ENCODE results near the gene CABLES2. TPM values are rescaled to one million over a fixed set of nuclear protein-coding genes. Genes with fewer than 3 reads are reported as not detected.

CABLES2 gene
- total RNA-seq, 1 donor from 2014 or later = 4.1 TPM

DNA sequence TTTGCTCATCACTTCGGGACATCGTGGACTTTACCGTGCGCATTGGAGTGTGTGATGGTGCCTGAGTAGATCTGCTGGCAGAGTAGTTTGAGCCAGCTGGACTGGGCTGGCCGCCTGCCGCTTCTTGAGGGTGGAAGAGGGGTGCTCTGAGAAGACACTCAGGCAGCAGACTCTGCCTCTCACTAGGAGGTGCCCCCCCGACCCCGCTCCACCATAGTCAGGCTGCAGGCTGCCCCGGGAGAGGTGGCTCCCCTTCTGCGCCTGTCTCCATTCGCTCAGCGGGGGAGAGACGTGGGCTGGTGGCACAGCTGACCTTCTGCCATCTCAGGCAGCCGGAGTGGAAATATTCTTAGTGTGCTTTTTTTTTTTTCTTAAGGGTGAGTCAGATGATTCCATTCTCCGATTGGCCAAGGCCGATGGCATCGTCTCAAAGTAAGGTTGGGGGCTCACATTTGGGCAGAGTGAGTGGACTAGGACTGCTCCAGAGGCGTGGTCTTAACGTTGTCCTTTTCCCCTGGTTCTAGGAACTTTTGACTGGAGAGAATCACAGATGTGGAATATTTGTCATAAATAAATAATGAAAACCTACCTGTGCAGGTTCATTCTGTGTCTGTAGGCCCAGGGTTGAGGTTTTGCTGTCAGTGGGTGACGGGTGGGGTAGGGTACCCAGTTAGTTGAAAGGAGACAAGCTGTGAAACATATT lies 19.0 kb downstream of the CABLES2 start:
- TF ChIP-seq, protein P1, sequence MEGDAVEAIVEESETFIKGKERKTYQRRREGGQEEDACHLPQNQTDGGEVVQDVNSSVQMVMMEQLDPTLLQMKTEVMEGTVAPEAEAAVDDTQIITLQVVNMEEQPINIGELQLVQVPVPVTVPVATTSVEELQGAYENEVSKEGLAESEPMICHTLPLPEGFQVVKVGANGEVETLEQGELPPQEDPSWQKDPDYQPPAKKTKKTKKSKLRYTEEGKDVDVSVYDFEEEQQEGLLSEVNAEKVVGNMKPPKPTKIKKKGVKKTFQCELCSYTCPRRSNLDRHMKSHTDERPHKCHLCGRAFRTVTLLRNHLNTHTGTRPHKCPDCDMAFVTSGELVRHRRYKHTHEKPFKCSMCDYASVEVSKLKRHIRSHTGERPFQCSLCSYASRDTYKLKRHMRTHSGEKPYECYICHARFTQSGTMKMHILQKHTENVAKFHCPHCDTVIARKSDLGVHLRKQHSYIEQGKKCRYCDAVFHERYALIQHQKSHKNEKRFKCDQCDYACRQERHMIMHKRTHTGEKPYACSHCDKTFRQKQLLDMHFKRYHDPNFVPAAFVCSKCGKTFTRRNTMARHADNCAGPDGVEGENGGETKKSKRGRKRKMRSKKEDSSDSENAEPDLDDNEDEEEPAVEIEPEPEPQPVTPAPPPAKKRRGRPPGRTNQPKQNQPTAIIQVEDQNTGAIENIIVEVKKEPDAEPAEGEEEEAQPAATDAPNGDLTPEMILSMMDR (IDR thresholded peaks at IDR 0.05) = no peak
- no peaks in the 10 kb centered on the region for H3K9me3 ChIP-seq
- H3K27me3 ChIP-seq = no peaks in the 10 kb centered on the region
- H3K36me3 ChIP-seq = peaks cover 29% of the 10 kb centered on the region
- H3K27ac ChIP-seq = no peak overlapping the region
- DNase-seq (no peak), ATAC-seq (no peak)
- H3K4me3 ChIP-seq = peak overlapping the region; percentile 100
- peaks cover 9% of the 10 kb centered on the region for H3K4me1 ChIP-seq
- intact Hi-C loops (cut with DNase I) = no loop called here

DNA sequence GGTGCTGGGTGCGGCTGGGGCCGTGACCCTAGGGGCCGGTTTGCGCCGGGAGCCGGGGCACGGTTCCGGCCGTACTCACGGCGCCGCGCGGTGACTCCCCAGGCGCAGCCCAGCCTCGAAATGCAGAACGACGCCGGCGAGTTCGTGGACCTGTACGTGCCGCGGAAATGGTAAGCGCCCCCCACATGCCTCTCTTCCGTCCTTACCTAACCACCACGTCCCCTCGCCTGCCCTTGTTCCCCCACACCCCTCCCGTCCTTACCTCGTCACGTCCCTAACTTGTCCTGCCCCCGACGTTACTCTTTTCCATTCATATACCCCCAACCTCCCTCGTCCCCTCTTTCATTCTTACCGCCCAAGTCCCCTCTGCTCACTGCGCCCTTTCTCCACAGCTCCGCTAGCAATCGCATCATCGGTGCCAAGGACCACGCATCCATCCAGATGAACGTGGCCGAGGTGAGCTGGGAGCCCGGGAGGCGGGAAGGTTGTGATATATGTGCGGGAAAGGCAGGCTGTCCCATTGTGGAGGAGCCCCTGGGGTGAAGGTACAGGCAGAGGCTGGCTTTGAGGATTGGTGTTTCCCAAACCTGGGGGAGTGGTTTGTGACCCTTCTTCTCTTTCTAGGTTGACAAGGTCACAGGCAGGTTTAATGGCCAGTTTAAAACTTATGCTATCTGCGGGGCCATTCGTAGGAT lies 19.7 kb downstream of the CABLES2 start:
- DNase-seq (no peak), ATAC-seq (no peak)
- Histone ChIP-seq H3K27ac (peak overlapping the region; percentile 97), H3K36me3 (peaks cover 29% of the 10 kb centered on the region), H3K4me1 (peaks cover 12% of the 10 kb centered on the region), H3K4me3 (peak overlapping the region; percentile 100), H3K9me3 (no peaks in the 10 kb centered on the region), H3K27me3 (no peaks in the 10 kb centered on the region)
- intact Hi-C loops (cut with DNase I) = no loop called here
- TF ChIP-seq, protein P1 (IDR thresholded peaks at IDR 0.05) = no peak

DNA sequence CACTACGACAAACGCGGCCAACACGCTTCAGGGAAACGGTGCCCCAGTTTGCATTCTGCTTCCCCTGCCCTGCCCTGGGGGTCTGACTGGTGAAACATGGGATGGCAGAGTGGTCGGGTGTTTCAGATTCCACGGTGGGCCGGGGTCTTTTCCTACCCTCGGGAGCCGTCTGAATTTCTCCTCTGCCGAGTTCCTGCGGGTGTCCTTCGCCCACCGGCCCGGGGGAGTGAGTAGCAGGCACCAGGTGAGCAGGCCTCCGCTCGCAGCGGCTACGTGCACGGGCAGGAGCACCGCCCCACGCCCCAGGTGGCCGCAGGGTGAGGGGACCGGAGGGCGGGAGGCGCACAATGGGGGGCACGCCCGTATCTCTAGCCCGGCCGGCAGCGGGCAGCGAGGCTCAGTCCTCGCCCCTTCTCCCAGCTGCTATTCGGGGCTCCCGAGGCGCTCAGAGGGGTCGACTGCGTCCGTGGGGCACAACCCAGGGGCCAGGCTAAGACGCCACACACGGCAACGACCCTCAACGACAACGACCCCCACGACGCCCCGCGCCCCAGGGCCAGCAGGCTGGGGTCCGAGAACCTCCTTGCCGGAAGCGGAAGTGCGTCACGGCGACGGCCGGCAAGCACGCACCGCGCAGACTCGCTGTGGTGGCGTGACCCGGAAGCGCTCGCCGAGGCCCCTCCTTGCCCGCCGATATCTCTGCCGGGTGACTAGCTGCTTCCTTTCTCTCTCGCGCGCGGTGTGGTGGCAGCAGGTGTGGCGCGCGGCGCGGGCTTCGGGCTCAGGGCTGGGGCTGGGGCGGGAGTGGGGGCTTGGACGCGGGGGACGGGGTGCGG lies 20.5 kb downstream of the CABLES2 start, which contains the start of gene RPS21:
Gene RPS21 (plus strand): TSS at position 721 of the 836 bp plus-strand sequence. CDS start 236 bp downstream, outside the sequence.
- ATAC-seq = peak; percentile 95
- peaks cover 29% of the 10 kb centered on the region for H3K36me3 ChIP-seq
- intact Hi-C loops (cut with DNase I) = no loop called here
- peak within 1 kb of the TSS; percentile 97 for H3K27ac ChIP-seq
- DNase-seq = peak; percentile 97
- TF ChIP-seq, protein P1 (IDR thresholded peaks at IDR 0.05) = no peak
- H3K4me3 ChIP-seq = peak within 1 kb of the TSS; percentile 100
- no peaks in the 10 kb centered on the region for H3K27me3 ChIP-seq
- no peaks in the 10 kb centered on the region for H3K9me3 ChIP-seq
- peaks cover 14% of the 10 kb centered on the region for H3K4me1 ChIP-seq

DNA sequence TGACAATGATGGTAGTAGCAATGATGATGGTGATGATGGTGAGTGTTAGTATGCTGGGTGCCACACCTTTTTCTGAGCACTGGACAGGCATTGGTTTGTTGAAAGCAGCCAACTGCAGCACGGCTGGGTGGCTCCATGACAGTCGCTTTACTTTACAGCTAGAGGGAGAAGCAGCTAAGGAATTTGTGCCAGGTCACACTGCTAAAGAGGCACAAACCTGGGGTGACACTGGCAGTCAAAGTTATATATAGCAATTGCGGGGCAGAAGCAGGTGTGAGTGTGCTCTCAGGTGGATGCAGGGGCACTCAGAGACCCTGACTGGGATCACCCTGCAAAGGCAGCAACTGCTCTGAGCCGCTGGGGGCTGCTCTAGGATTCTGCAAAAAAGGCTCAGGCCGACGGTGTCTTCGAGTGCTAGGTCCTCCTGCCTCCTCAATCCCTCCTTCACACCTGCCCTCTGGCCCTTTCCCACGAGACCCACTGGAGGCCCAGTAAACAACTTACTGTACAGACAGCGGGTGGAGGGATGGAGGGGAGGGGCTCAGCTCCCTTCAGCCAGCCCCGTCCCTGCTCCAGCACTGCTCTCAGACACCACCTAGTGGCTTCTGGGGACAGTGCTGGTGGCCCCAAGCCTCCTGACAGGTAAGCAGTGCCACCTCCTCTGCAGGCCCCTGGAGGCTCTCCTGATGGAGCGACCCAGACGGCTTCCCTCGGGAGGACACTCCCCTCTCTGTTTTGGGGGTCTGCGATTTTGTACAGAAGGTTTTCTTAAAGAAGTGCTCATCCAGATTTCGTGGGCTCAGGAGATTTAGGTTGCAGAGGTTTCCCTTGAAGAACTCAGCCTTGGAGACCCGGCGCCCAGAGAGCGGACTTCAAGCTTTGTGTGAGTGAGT lies 24.5 kb downstream of the CABLES2 start:
- TF ChIP-seq, protein P1 (IDR thresholded peaks at IDR 0.05) = peak; percentile 95
- no peak overlapping the region for H3K27ac ChIP-seq
- no peaks in the 10 kb centered on the region for H3K36me3 ChIP-seq
- H3K9me3 ChIP-seq = no peaks in the 10 kb centered on the region
- ATAC-seq (peak; percentile 83), DNase-seq (peak; percentile 88)
- intact Hi-C loops (cut with DNase I) = no loop called here
- no peak overlapping the region for H3K4me3 ChIP-seq
- H3K4me1 ChIP-seq = peaks cover 17% of the 10 kb centered on the region
- H3K27me3 ChIP-seq = no peaks in the 10 kb centered on the region

DNA sequence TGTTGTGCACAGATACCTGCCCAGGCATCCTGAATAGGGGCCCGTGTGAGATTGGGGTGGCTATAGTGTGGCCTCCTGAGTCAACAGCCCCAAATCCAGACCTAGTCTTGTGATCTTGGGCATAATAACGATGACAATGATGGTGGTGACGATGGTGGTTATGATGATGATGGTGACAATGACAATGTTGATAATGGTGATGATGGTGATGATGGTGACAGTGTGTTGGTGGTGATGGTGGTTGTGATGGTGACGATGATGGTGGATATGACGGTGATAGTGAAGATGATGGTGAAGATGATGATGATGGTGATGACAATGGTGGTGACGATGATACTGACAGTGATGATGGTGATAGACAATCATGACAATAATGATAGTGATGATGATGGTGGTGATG lies 25.2 kb downstream of the CABLES2 start:
- no peak for DNase-seq
- H3K4me3 ChIP-seq = no peak overlapping the region
- intact Hi-C loops (cut with DNase I) = no loop called here

More for the DNA sequence above, 25.2 kb downstream of the CABLES2 start:
- Histone ChIP-seq H3K36me3 (no peaks in the 10 kb centered on the region), H3K27me3 (no peaks in the 10 kb centered on the region), H3K4me1 (peaks cover 23% of the 10 kb centered on the region), H3K27ac (no peak overlapping the region), H3K9me3 (no peaks in the 10 kb centered on the region)
- no peak for ATAC-seq
- TF ChIP-seq, protein P1 (IDR thresholded peaks at IDR 0.05) = no peak
